ENCODE data around the gene EYS. TPM values are rescaled to one million over a fixed set of nuclear protein-coding genes. Genes with fewer than 3 reads are reported as not detected.

Gene EYS
- total and polyA plus RNA-seq, 9 of the 15 experiments (the other 6 are each of a cell fraction or from before 2014, with no cell fraction given): 0.03 to 0.36 (median 0.10) TPM; not detected in 2

GRCh38 chr6:63813566-63814120, 1893.4 kb downstream of the EYS start:
- CTCF ChIA-PET (ENCODE audit: low intra/inter-chr PET ratio): no interaction called here
- Histone ChIP-seq H3K9ac (ENCODE audit: insufficient read depth in 1 of 2, low read depth in 2 of 2, low read length in 2 of 2) (no peak overlapping the region), H3K36me3 (ENCODE audit: control insufficient read depth, insufficient read depth, low read length) (no peaks in the 10 kb centered on the region), H3K9me3 (replicated peaks; ENCODE audit: control insufficient read depth, insufficient read depth, low read depth, low read length) (no peaks in the 10 kb centered on the region), H3K9me1 (ENCODE audit: control insufficient read depth, insufficient read depth, low read length) (no peaks in the 10 kb centered on the region), H3K27ac (ENCODE audit: extremely low read depth, low read depth, low read length) (no peak overlapping the region), H3K4me2 (ENCODE audit: insufficient read depth, low read length) (no peak overlapping the region), H3K4me1 (replicated peaks in 1 of 2; ENCODE audit: control insufficient read depth in 2 of 2, insufficient read depth in 2 of 2, low read length in 2 of 2) (no peaks in the 10 kb centered on the region), H3K27me3 (ENCODE audit: control insufficient read depth in 2 of 2, insufficient read depth in 2 of 2, low read length in 2 of 2) (no peaks in the 10 kb centered on the region), H2AFZ (ENCODE audit: low read depth, low read length) (no peak overlapping the region), H3K79me2 (ENCODE audit: control insufficient read depth, insufficient read depth, low read length) (no peaks in the 10 kb centered on the region), H4K20me1 (replicated peaks; ENCODE audit: control insufficient read depth, insufficient read depth, low read length) (no peaks in the 10 kb centered on the region), H3K4me3 (no peak overlapping the region)
- TF ChIP-seq YY1 (IDR thresholded peaks at IDR 0.05; ENCODE audit: borderline replicate concordance in 1 of 3, control insufficient read depth in 1 of 3, extremely low read depth in 1 of 3, insufficient read depth in 3 of 3, insufficient read length in 1 of 3, insufficient replicate concordance in 2 of 3, low read depth in 1 of 3, low read length in 2 of 3) (no peak), E2F3 (CRISPR knock-in tag; IDR thresholded peaks at IDR 0.05) (no peak), SRSF9 (IDR thresholded peaks at IDR 0.05; ENCODE audit: borderline replicate concordance, low read depth, low read length) (no peak), XRCC4 (IDR thresholded peaks at IDR 0.05; ENCODE audit: extremely low read depth, insufficient read depth, insufficient read length) (no peak), NBN (IDR thresholded peaks at IDR 0.05; ENCODE audit: low read depth) (no peak)
- no peak for DNase-seq (ENCODE audit: extremely low read depth in 1 of 4, low spot score in 3 of 4)
- 0% methylated on average over 5 of the region's 5 CpGs for WGBS (ENCODE audit: insufficient coverage, low coverage, missing lambda C conversion rate)
- in situ Hi-C loops (cut with MboI): no loop called here
- POLR2A ChIA-PET: no interaction called here
- intact Hi-C loops (cut with micrococcal nuclease): no loop called here
- no peak for ATAC-seq
- BruUV-seq (replicated peaks): no TSS peak
- no peak for FAIRE-seq

DNA sequence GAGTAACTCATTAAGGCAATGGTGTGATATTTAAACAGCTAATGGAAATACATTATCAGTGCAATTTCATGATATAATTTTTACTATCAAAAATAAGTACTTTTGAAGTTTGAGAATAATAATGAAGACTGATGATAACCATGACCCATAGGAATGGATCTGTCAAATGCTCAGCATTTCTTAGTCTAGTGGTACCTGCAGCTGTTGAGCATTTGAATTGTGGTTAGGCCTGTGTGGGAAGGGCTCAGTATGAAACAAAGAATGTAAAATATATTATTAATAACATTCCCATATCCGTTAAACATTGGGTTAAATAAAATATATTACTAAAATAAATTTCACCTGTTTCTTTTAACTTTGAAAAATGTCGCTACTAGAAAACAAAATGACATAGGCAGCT, 1898.5 kb downstream of the EYS start:
- H3K9me3 ChIP-seq (replicated peaks; ENCODE audit: control insufficient read depth, insufficient read depth, low read depth, low read length): no peaks in the 10 kb centered on the region
- CTCF ChIA-PET (ENCODE audit: low intra/inter-chr PET ratio): no interaction called here
- H3K4me3 ChIP-seq: no peak overlapping the region
- DNase-seq (ENCODE audit: extremely low read depth in 1 of 4, low spot score in 3 of 4) (no peak), ATAC-seq (no peak), FAIRE-seq (no peak)
- no peaks in the 10 kb centered on the region for H4K20me1 ChIP-seq (replicated peaks; ENCODE audit: control insufficient read depth, insufficient read depth, low read length)
- H3K36me3 ChIP-seq (ENCODE audit: control insufficient read depth, insufficient read depth, low read length): no peaks in the 10 kb centered on the region
- POLR2A ChIA-PET: no interaction called here
- no peak overlapping the region for H2AFZ ChIP-seq (ENCODE audit: low read depth, low read length)
- no peak overlapping the region for H3K9ac ChIP-seq (ENCODE audit: insufficient read depth in 1 of 2, low read depth in 2 of 2, low read length in 2 of 2)
- no peaks in the 10 kb centered on the region for H3K4me1 ChIP-seq (replicated peaks in 1 of 2; ENCODE audit: control insufficient read depth in 2 of 2, insufficient read depth in 2 of 2, low read length in 2 of 2)
- no peaks in the 10 kb centered on the region for H3K79me2 ChIP-seq (ENCODE audit: control insufficient read depth, insufficient read depth, low read length)
- no TSS peak for BruUV-seq (replicated peaks)
- H3K27me3 ChIP-seq (ENCODE audit: control insufficient read depth in 2 of 2, insufficient read depth in 2 of 2, low read length in 2 of 2): no peaks in the 10 kb centered on the region
- no peaks in the 10 kb centered on the region for H3K9me1 ChIP-seq (ENCODE audit: control insufficient read depth, insufficient read depth, low read length)
- H3K4me2 ChIP-seq (ENCODE audit: insufficient read depth, low read length): no peak overlapping the region
- WGBS (ENCODE audit: insufficient coverage, low coverage, missing lambda C conversion rate): 3% methylated on average over 2 of the region's 2 CpGs
- intact Hi-C loops (cut with micrococcal nuclease) (loop anchor here (10.0 kb wide), 1 partner anchor 454 kb away; no protein-coding TSS in a partner anchor), in situ Hi-C loops (cut with MboI) (no loop called here)
- H3K27ac ChIP-seq (ENCODE audit: extremely low read depth, low read depth, low read length): no peak overlapping the region
- TF ChIP-seq, protein P1, sequence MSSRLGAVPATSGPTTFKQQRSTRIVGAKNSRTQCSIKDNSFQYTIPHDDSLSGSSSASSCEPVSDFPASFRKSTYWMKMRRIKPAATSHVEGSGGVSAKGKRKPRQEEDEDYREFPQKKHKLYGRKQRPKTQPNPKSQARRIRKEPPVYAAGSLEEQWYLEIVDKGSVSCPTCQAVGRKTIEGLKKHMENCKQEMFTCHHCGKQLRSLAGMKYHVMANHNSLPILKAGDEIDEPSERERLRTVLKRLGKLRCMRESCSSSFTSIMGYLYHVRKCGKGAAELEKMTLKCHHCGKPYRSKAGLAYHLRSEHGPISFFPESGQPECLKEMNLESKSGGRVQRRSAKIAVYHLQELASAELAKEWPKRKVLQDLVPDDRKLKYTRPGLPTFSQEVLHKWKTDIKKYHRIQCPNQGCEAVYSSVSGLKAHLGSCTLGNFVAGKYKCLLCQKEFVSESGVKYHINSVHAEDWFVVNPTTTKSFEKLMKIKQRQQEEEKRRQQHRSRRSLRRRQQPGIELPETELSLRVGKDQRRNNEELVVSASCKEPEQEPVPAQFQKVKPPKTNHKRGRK (tag; IDR thresholded peaks at IDR 0.05): no peak
- TF ChIP-seq ZNF644 (tag; IDR thresholded peaks at IDR 0.05; ENCODE audit: low read depth) (no peak), KAT7 (CRISPR knock-in tag; IDR thresholded peaks at IDR 0.05; ENCODE audit: borderline replicate concordance) (no peak), ZFP36 (IDR thresholded peaks at IDR 0.05; ENCODE audit: low read depth, low read length, partially characterized antibody) (no peak), PBX2 (CRISPR knock-in tag; IDR thresholded peaks at IDR 0.05; ENCODE audit: low read depth) (no peak), PBX2 (tag; conservative IDR thresholded peaks at IDR 0.05; ENCODE audit: low read depth) (no peak), TCFL5 (CRISPR knock-in tag; conservative IDR thresholded peaks at IDR 0.05) (no peak)
